H9 (cell line): ENCODE data around the gene SQOR. TPM values are rescaled to one million over a fixed set of nuclear protein-coding genes. Genes with fewer than 3 reads are reported as not detected.

Experiments used
- DNase-seq: peaks from one replicate; pipeline ENCODE4 v3.0.0-alpha.2; 2017
- H2AFZ ChIP-seq: one replicate; pipeline ENCODE4 v1.6.1; 2013; ENCODE audit warnings: mild to moderate bottlenecking, low read length, control low read depth, moderate library complexity
- H2AK5ac ChIP-seq: 2 replicates; pipeline ENCODE4 v1.6.1; 2013; ENCODE audit warnings: low read length, control low read depth, mixed read lengths; ENCODE audit not compliant: insufficient read length
- H2BK120ac ChIP-seq: one replicate; pipeline ENCODE4 v1.6.1; 2013; ENCODE audit warnings: low read depth, mild to moderate bottlenecking, low read length, control low read depth, inconsistent platforms; ENCODE audit not compliant: poor library complexity, severe bottlenecking
- H2BK12ac ChIP-seq: 2 replicates; pipeline ENCODE4 v1.6.1; 2013; ENCODE audit warnings: low read length, control low read depth, mixed read lengths, low read depth; ENCODE audit not compliant: insufficient read length
- H2BK15ac ChIP-seq: 2 replicates; pipeline ENCODE4 v1.6.1; 2013; ENCODE audit warnings: low read depth, low read length, control low read depth
- H2BK20ac ChIP-seq: one replicate; pipeline ENCODE4 v1.6.1; 2013; ENCODE audit warnings: low read depth, mild to moderate bottlenecking, low read length, control low read depth, inconsistent platforms; ENCODE audit not compliant: poor library complexity, severe bottlenecking
- H2BK5ac ChIP-seq: 2 replicates; pipeline ENCODE4 v1.6.1; 2013; ENCODE audit warnings: low read length, control low read depth, mixed read lengths; ENCODE audit not compliant: insufficient read length
- H3K14ac ChIP-seq: 2 replicates; pipeline ENCODE4 v1.6.1; 2013; ENCODE audit warnings: low read length, control low read depth; ENCODE audit not compliant: insufficient read depth
- H3K18ac ChIP-seq: 2 replicates; pipeline ENCODE4 v1.6.1; 2013; ENCODE audit warnings: low read depth, mild to moderate bottlenecking, mixed read lengths, low read length, control low read depth; ENCODE audit not compliant: insufficient read length
- H3K23ac ChIP-seq: 2 replicates; pipeline ENCODE4 v1.6.1; 2013; ENCODE audit warnings: low read length, control low read depth, mixed read lengths, low read depth; ENCODE audit not compliant: insufficient read length
- H3K23me2 ChIP-seq: 2 replicates; pipeline ENCODE4 v1.6.1; 2013; ENCODE audit warnings: low read depth, mild to moderate bottlenecking, mixed read lengths, low read length, control low read depth; ENCODE audit not compliant: insufficient read length, poor library complexity, severe bottlenecking
- H3K27ac ChIP-seq: 2 replicates; pipeline ENCODE4 v1.5.1; 2013; ENCODE audit warnings: low read length, control low read depth, mixed read lengths, low read depth; ENCODE audit not compliant: insufficient read length
- H3K27me3 ChIP-seq: 2 replicates; pipeline ENCODE4 v1.6.1; 2013; ENCODE audit warnings: low read length, control low read depth, inconsistent platforms; ENCODE audit not compliant: insufficient read depth
- H3K4ac ChIP-seq: 2 replicates; pipeline ENCODE4 v1.6.1; 2013; ENCODE audit warnings: low read depth, mild to moderate bottlenecking, control low read depth, inconsistent platforms, low read length, moderate library complexity
- H3K4me1 ChIP-seq: 2 replicates; pipeline ENCODE4 v1.6.1; 2013; ENCODE audit warnings: low read length, control low read depth, inconsistent platforms; ENCODE audit not compliant: insufficient read depth
- H3K4me2 ChIP-seq: 2 replicates; pipeline ENCODE4 v1.6.1; 2013; ENCODE audit warnings: low read length, control low read depth, mixed read lengths; ENCODE audit not compliant: insufficient read length, insufficient read depth
- H3K56ac ChIP-seq: 2 replicates; pipeline ENCODE4 v1.6.1; 2013; ENCODE audit warnings: low read depth, mild to moderate bottlenecking, mixed read lengths, low read length, control low read depth; ENCODE audit not compliant: insufficient read length
- H3K79me1 ChIP-seq: 2 replicates; pipeline ENCODE4 v1.6.1; 2013; ENCODE audit warnings: low read depth, mild to moderate bottlenecking, moderate library complexity, low read length, control low read depth, inconsistent platforms; ENCODE audit not compliant: insufficient read depth, poor library complexity, severe bottlenecking
- H3K79me2 ChIP-seq: 2 replicates; pipeline ENCODE4 v1.6.1; 2013; ENCODE audit warnings: low read length, control low read depth, inconsistent platforms; ENCODE audit not compliant: insufficient read depth
- H3K9ac ChIP-seq: 2 replicates; pipeline ENCODE4 v1.6.1; 2013; ENCODE audit warnings: low read length, control low read depth, mixed read lengths; ENCODE audit not compliant: insufficient read length; ENCODE audit errors: extremely low read depth
- H3K9me3 ChIP-seq: one replicate; pipeline ENCODE4 v1.6.1; 2013; ENCODE audit warnings: low read depth, low read length, inconsistent platforms; ENCODE audit not compliant: control insufficient read depth
- H3T11ph ChIP-seq: one replicate; pipeline ENCODE4 v1.6.1; 2013; ENCODE audit warnings: mild to moderate bottlenecking, low read length, control low read depth, inconsistent platforms
- H4K20me1 ChIP-seq: one replicate; pipeline ENCODE4 v1.6.1; 2013; ENCODE audit not compliant: control insufficient read depth, insufficient read length, insufficient read depth
- H4K5ac ChIP-seq: 2 replicates; pipeline ENCODE4 v1.6.1; 2013; ENCODE audit warnings: low read depth, mild to moderate bottlenecking, mixed read lengths, low read length, control low read depth; ENCODE audit not compliant: insufficient read length
- H4K8ac ChIP-seq: replicated peaks from 2 replicates; pipeline ENCODE4 v1.6.1; 2013; ENCODE audit warnings: low read length, control low read depth, mixed read lengths, low read depth; ENCODE audit not compliant: insufficient read length
- H4K91ac ChIP-seq: 2 replicates; pipeline ENCODE4 v1.6.1; 2013; ENCODE audit warnings: low read depth, mild to moderate bottlenecking, moderate library complexity, mixed read lengths, low read length, control low read depth; ENCODE audit not compliant: insufficient read length
- H3K27ac Mint-ChIP-seq, 3 experiments: 2 replicates in 2 of 3; 3 replicates in 1 of 3; pipeline ENCODE4 v1.8.0; 2020 to 2021; ENCODE audit warnings: mixed read lengths in 3 of 3, mild to moderate bottlenecking in 1 of 3, moderate library complexity in 1 of 3
- H3K27me3 Mint-ChIP-seq: 2 replicates; pipeline ENCODE4 v1.8.0; 2021; ENCODE audit warnings: low read depth, mild to moderate bottlenecking, moderate library complexity, mixed read lengths
- H3K36me3 Mint-ChIP-seq, 3 experiments: 2 replicates in 2 of 3; 3 replicates in 1 of 3; pipeline ENCODE4 v1.8.0; 2020 to 2021; ENCODE audit warnings: low read depth in 3 of 3, mixed read lengths in 3 of 3; ENCODE audit not compliant: insufficient read depth in 1 of 3
- H3K4me1 Mint-ChIP-seq, 2 experiments: 2 replicates each; pipeline ENCODE4 v1.8.0; 2020; ENCODE audit warnings: mixed read lengths in 2 of 2
- H3K4me3 Mint-ChIP-seq, 2 experiments: 2 replicates in 1 of 2; 3 replicates in 1 of 2; pipeline ENCODE4 v1.8.0; 2020 to 2021; ENCODE audit warnings: mild to moderate bottlenecking in 2 of 2, mixed read lengths in 2 of 2, moderate library complexity in 1 of 2
- H3K9me3 Mint-ChIP-seq, 2 experiments: 2 replicates in 1 of 2; 3 replicates in 1 of 2; pipeline ENCODE4 v1.8.0; 2020; ENCODE audit warnings: mild to moderate bottlenecking in 2 of 2, mixed read lengths in 2 of 2, moderate library complexity in 1 of 2
- CTCF ChIP-seq: fragments of 200-600 bp; sonication (generic); conservative IDR thresholded peaks from 3 replicates; pipeline ENCODE4 v1.8.0; 2021; ENCODE audit warnings: antibody characterized with exemption, mild to moderate bottlenecking
- WGBS: extraction: QIAGEN DNeasy Blood & Tissue Kit; methylation state at CpG from one replicate; pipeline ENCODE4 v1.1.7; 2013; ENCODE audit warnings: missing lambda C conversion rate, low lambda C conversion rate, mixed read lengths; ENCODE audit not compliant: insufficient read length; ENCODE audit errors: extremely low coverage; 5-methylcytosine and 5-hydroxymethylcytosine counted together
- total RNA-seq: library from RNA; stranded (reverse); gene quantifications from 2 replicates; pipeline ENCODE4 v1.2.1, GENCODE V29; 2021

SQOR gene
- total RNA-seq, 1 experiment from 2014 or later: 0.17 TPM

DNA sequence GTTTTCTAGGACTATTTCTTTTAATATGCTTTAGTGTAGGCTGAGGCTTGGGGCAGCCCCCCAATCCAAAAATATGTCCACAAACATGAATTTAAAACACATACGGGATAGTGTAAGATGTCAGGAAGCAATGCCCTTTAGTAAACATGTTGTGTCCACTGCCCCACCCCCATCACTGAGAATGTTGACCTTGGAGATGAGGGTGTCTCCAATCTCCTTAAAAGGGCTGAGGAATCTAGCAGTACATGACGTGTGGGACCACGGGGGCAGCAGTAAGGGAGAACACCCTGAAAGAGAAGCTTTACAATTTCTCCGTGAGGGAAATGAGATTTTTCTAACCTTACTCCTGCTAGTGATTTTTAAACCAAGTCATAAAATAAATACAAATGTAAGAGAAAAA, 84.7 kb downstream of the SQOR start:
- no peak overlapping the region for H2BK120ac ChIP-seq
- H4K8ac ChIP-seq: no peak overlapping the region
- H3K4me3 Mint-ChIP-seq: no peak overlapping the region
- no peak for TF ChIP-seq CTCF
- H2BK20ac ChIP-seq: no peak overlapping the region
- H4K5ac ChIP-seq: no peak overlapping the region
- H3K4ac ChIP-seq: no peak overlapping the region
- H3K14ac ChIP-seq: no peak overlapping the region
- H3K9me3 Mint-ChIP-seq: peaks cover 0 to 2% of the 10 kb centered on the region in 2 experiments; a peak in 2 of 5 replicates
- no peak overlapping the region for H4K91ac ChIP-seq
- no peak overlapping the region for H3T11ph ChIP-seq
- H2AK5ac ChIP-seq: no peak overlapping the region
- no peaks in the 10 kb centered on the region for H3K79me2 ChIP-seq
- H3K4me1 ChIP-seq: no peaks in the 10 kb centered on the region; the same call in none of the 2 replicates
- no peaks in the 10 kb centered on the region for H3K9me3 ChIP-seq
- no peak overlapping the region for H3K27ac ChIP-seq
- no peak overlapping the region for H3K56ac ChIP-seq
- H3K23me2 ChIP-seq: no peaks in the 10 kb centered on the region
- no peak overlapping the region for H3K4me2 ChIP-seq
- no peak overlapping the region for H2BK12ac ChIP-seq
- H3K27me3 Mint-ChIP-seq: peaks cover 17% of the 10 kb centered on the region
- no peak overlapping the region for H3K18ac ChIP-seq
- no peaks in the 10 kb centered on the region for H3K27me3 ChIP-seq
- WGBS: no CpG with 5 or more reads among the region's 4 CpGs
- no peak overlapping the region for H2AFZ ChIP-seq
- no peaks in the 10 kb centered on the region for H3K79me1 ChIP-seq
- H3K27ac Mint-ChIP-seq: peak overlapping the region in 1 of 3 experiments; percentile 32; a peak in 2 of 7 replicates
- no peak for DNase-seq
- peaks cover 10 to 11% of the 10 kb centered on the region in 2 experiments for H3K4me1 Mint-ChIP-seq
- H2BK5ac ChIP-seq: no peak overlapping the region
- H4K20me1 ChIP-seq: no peaks in the 10 kb centered on the region
- no peak overlapping the region for H3K9ac ChIP-seq
- no peak overlapping the region for H2BK15ac ChIP-seq
- peaks cover 0 to 3% (median 0%) of the 10 kb centered on the region in 3 experiments; a peak in 1 of 7 replicates for H3K36me3 Mint-ChIP-seq
- H3K23ac ChIP-seq: no peak overlapping the region
